ENCODE measurements around the gene ABCC1.
A peak's percentile ranks its signal among the peaks of the same experiment; 100 is the strongest.

DNA sequence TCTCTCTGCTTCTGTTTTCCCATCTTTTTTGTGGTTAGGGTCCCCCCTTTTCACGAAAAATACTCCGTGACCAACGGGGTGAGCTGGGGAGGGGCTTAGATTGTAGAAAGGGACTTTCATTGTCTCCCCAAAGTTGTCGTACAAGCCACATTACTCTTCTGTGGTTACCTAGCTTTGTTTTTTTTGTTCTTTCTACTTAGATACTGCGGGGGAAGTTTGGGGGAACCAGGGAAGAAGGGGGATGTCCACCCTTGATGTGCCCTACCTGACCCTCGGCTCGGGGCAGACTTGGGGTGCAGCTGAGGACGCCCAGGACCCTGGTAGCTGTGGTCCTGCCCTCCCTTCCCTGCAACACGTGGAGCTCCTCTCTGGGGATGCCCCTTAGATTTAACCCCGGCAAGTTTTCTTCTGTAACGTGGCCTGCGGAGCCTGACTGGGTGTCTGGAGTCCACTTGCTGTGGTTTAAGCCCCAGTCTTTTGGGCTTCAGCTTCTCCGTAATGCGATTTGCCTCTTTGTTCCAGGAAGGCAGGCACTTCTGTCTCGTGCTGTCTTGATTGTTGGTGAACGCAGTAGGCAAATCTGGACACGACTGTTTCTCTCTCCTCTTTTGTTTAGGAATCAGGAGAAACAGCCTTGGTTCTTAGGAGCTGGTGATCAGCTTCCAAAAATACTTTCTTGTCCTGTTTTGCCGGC lies 892 bp downstream of the ABCC1 start:
- TF ChIP-seq MYC (IDR thresholded peaks at IDR 0.05; ENCODE audit: low read depth, low read length) = peak; percentile 58
- TF ChIP-seq, protein P1, sequence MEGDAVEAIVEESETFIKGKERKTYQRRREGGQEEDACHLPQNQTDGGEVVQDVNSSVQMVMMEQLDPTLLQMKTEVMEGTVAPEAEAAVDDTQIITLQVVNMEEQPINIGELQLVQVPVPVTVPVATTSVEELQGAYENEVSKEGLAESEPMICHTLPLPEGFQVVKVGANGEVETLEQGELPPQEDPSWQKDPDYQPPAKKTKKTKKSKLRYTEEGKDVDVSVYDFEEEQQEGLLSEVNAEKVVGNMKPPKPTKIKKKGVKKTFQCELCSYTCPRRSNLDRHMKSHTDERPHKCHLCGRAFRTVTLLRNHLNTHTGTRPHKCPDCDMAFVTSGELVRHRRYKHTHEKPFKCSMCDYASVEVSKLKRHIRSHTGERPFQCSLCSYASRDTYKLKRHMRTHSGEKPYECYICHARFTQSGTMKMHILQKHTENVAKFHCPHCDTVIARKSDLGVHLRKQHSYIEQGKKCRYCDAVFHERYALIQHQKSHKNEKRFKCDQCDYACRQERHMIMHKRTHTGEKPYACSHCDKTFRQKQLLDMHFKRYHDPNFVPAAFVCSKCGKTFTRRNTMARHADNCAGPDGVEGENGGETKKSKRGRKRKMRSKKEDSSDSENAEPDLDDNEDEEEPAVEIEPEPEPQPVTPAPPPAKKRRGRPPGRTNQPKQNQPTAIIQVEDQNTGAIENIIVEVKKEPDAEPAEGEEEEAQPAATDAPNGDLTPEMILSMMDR (IDR thresholded peaks at IDR 0.05; ENCODE audit: low read depth, low read length) = no peak
- TF ChIP-seq POLR2A (IDR thresholded peaks at IDR 0.05; ENCODE audit: extremely low read depth, insufficient read length) = no peak
